Measurements from ENCODE around the gene FBXO11. TPM values are rescaled to one million over a fixed set of nuclear protein-coding genes. Genes with fewer than 3 reads are reported as not detected.

Gene FBXO11
- total RNA-seq, 2 experiments from 2014 or later: 47.3 to 48.1 TPM

GRCh38 chr2:47838249-47838648 lies 68.0 kb downstream of the FBXO11 start:
- H3K27ac Mint-ChIP-seq: no peak overlapping the region
- DNase-seq (no peak), ATAC-seq (no peak)
- H3K9me3 Mint-ChIP-seq: no peaks in the 10 kb centered on the region
- intact Hi-C loops (cut with micrococcal nuclease): no loop called here
- H3K4me3 Mint-ChIP-seq: no peak overlapping the region
- CTCF ChIA-PET: no interaction called here
- peaks cover 17% of the 10 kb centered on the region for H3K4me1 Mint-ChIP-seq (ENCODE audit: low read depth)
- TF ChIP-seq CTCF (IDR thresholded peaks at IDR 0.05): no peak
- H3K36me3 Mint-ChIP-seq (ENCODE audit: low read depth): peaks cover 30% of the 10 kb centered on the region
- POLR2A ChIA-PET: interaction anchor here (0.6 kb wide), 1 partner anchor 73 kb away, joined by 3 read pairs; no protein-coding TSS in a partner anchor
- H3K27me3 Mint-ChIP-seq: no peaks in the 10 kb centered on the region

DNA sequence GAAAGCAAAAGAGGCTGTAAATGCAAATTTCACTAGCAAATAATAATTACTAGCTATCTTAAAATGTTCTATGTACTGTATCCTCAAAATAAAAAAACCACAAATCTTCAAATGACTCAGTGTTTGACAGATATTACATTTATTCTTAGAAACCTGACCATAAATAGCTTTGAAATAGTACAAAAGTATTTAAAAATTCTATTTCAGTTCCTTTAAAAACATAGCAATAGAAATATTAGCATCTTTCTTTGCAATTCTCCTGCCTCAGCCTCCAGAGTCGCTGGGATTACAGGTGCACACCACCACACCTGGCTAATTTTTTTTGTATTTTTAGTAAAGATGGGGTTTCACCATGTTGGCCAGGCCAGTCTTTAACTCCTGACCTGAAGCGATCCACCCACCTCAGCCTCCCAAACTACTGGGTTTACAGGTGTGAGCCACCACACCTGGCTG lies 72.8 kb downstream of the FBXO11 start:
- Mint-ChIP-seq H3K4me1 (ENCODE audit: low read depth) (peaks cover 1% of the 10 kb centered on the region), H3K36me3 (ENCODE audit: low read depth) (peaks cover 39% of the 10 kb centered on the region), H3K27ac (no peak overlapping the region), H3K27me3 (no peaks in the 10 kb centered on the region), H3K9me3 (no peaks in the 10 kb centered on the region), H3K4me3 (no peak overlapping the region)
- ATAC-seq (no peak), DNase-seq (no peak)
- ChIA-PET CTCF (interaction anchor here (0.8 to 1.0 kb wide), 2 partner anchors 23 to 66 kb away, joined by 3 read pairs; no protein-coding TSS in a partner anchor), POLR2A (no interaction called here)
- intact Hi-C loops (cut with micrococcal nuclease): no loop called here
- TF ChIP-seq CTCF (IDR thresholded peaks at IDR 0.05): no peak

GRCh38 chr2:47822518-47822917 lies 83.8 kb downstream of the FBXO11 start:
- ChIA-PET POLR2A (interaction anchor here (1.2 kb wide), 1 partner anchor 15 kb away, joined by 3 read pairs; no protein-coding TSS in a partner anchor), CTCF (no interaction called here)
- Mint-ChIP-seq H3K36me3 (ENCODE audit: low read depth) (peaks cover 31% of the 10 kb centered on the region), H3K27me3 (no peaks in the 10 kb centered on the region), H3K27ac (no peak overlapping the region), H3K9me3 (no peaks in the 10 kb centered on the region), H3K4me1 (ENCODE audit: low read depth) (peaks cover 3% of the 10 kb centered on the region), H3K4me3 (no peak overlapping the region)
- DNase-seq (no peak), ATAC-seq (no peak)
- intact Hi-C loops (cut with micrococcal nuclease): no loop called here
- no peak for TF ChIP-seq CTCF (IDR thresholded peaks at IDR 0.05)

DNA sequence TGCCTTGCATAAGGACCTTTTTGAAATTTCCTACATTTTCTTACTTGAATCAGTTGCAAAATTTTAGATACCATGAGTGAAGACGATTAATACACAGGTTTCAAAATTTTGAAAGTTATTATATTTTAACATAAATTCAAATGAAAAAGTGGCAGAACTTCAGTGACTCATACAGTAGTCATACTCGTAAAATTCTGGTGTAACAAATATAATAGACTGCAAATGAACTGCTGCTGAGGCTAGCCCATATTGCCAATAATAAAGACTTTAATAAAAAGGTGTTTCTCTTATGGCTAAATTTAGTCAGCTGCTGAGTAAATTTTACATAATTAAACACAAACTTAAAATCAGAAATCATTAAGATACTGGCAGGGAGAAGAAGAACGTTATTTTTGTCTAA lies 86.5 kb downstream of the FBXO11 start:
- Mint-ChIP-seq H3K4me3 (no peak overlapping the region), H3K27me3 (no peaks in the 10 kb centered on the region), H3K4me1 (ENCODE audit: low read depth) (peaks cover 3% of the 10 kb centered on the region), H3K9me3 (no peaks in the 10 kb centered on the region), H3K27ac (no peak overlapping the region), H3K36me3 (ENCODE audit: low read depth) (peaks cover 45% of the 10 kb centered on the region)
- ChIA-PET CTCF (no interaction called here), POLR2A (no interaction called here)
- intact Hi-C loops (cut with micrococcal nuclease): no loop called here
- no peak for ATAC-seq
- no peak for TF ChIP-seq CTCF (IDR thresholded peaks at IDR 0.05)
- DNase-seq: no peak

GRCh38 chr2:47818777-47819176 lies 87.5 kb downstream of the FBXO11 start:
- DNase-seq (no peak), ATAC-seq (no peak)
- ChIA-PET CTCF (no interaction called here), POLR2A (interaction anchor here (0.6 kb wide), 2 partner anchors 111 to 371 kb away, joined by 3 to 5 read pairs; no protein-coding TSS in a partner anchor)
- no peaks in the 10 kb centered on the region for H3K27me3 Mint-ChIP-seq
- intact Hi-C loops (cut with micrococcal nuclease): no loop called here
- no peak overlapping the region for H3K4me3 Mint-ChIP-seq
- H3K36me3 Mint-ChIP-seq (ENCODE audit: low read depth): peaks cover 51% of the 10 kb centered on the region
- no peaks in the 10 kb centered on the region for H3K9me3 Mint-ChIP-seq
- no peak for TF ChIP-seq CTCF (IDR thresholded peaks at IDR 0.05)
- H3K4me1 Mint-ChIP-seq (ENCODE audit: low read depth): peaks cover 3% of the 10 kb centered on the region
- no peak overlapping the region for H3K27ac Mint-ChIP-seq

Data from activated CD8-positive, alpha-beta T cell treated with anti-CD3 and anti-CD28 coated beads for 36 hours (primary cell).